HEK293 (cell line): ENCODE data around the gene FASTK.
"Not testable (repeated sequence)": the region's sequence is repeated elsewhere in the genome, so short reads cannot be mapped to it uniquely, and the experiment has no call there.

Experiments
- CTCF ChIA-PET: fragments of 350-600 bp; formaldehyde crosslinking; extraction: SDS; loops from one replicate; lab custom pipeline; 2021; ENCODE audit warnings: antibody characterized with exemption; lab: Yijun Ruan, JAX
- POLR2A ChIA-PET: fragments of 300-600 bp; formaldehyde crosslinking; extraction: SDS; loops from one replicate; lab custom pipeline; 2020; ENCODE audit warnings: antibody characterized with exemption, inconsistent platforms; lab: Yijun Ruan, JAX
- H3K27ac ChIP-seq: fragments of 200-500 bp; sonication (Bioruptor generic); 2 replicates; pipeline ENCODE4 v1.5.1; 2014; ENCODE audit warnings: low read depth, low read length, control low read depth, inconsistent platforms; ENCODE audit errors: extremely low read depth
- H3K36me3 ChIP-seq, 2 experiments: fragments of 200-500 bp in 1 of 2; sonication (Bioruptor generic) in 1 of 2; 1 replicate in 1 of 2; 2 replicates in 1 of 2; pipeline ENCODE4 v1.5.1; 2014 to 2017; ENCODE audit warnings: inconsistent platforms in 2 of 2, low read length in 2 of 2; ENCODE audit not compliant: control insufficient read depth in 2 of 2, insufficient read depth in 1 of 2
- H3K4me1 ChIP-seq: fragments of 200-500 bp; sonication (Bioruptor generic); 2 replicates; pipeline ENCODE4 v1.5.1; 2014; ENCODE audit warnings: mild to moderate bottlenecking, low read length, inconsistent platforms; ENCODE audit not compliant: control insufficient read depth, insufficient read depth
- H3K4me3 ChIP-seq: 2 replicates; pipeline ENCODE4 v1.5.1; 2011; ENCODE audit warnings: low read depth, mild to moderate bottlenecking, control low read depth, low read length, moderate library complexity
- H3K9me3 ChIP-seq: fragments of 200-500 bp; sonication (Bioruptor generic); 2 replicates; pipeline ENCODE4 v1.5.1; 2014; ENCODE audit warnings: low read depth, low read length, inconsistent platforms; ENCODE audit not compliant: control insufficient read depth, insufficient read depth
- KLF17 ChIP-seq: fragments of 450-650 bp; formaldehyde crosslinking; IDR thresholded peaks from 2 replicates; pipeline ENCODE4 v1.5.1; 2016; ENCODE audit warnings: missing biosample characterization, missing genetic modification characterization
- WT1 ChIP-seq: fragments of 450-650 bp; formaldehyde crosslinking; IDR thresholded peaks from 2 replicates; pipeline ENCODE4 v1.5.1; 2016; ENCODE audit warnings: missing biosample characterization, missing genetic modification characterization

FASTK gene

GRCh38 chr7:151026771-151027727 is 53.6 kb downstream of the FASTK start:
- H3K4me3 ChIP-seq, H3K27ac ChIP-seq, H3K9me3 ChIP-seq, H3K4me1 ChIP-seq: not testable (repeated sequence)
- TF ChIP-seq KLF17 (tag by site-specific recombination) (peak; percentile 68), WT1 (tag by site-specific recombination) (peak; percentile 55)
- H3K36me3 ChIP-seq: peaks cover 0 to 10% of the 10 kb centered on the region in 2 experiments; a peak in 1 of 3 replicates
- CTCF ChIA-PET: interaction anchor here (1.0 to 5.6 kb wide), 4 partner anchors 8 to 41 kb away, joined by 5 to 22 read pairs (median 18); no protein-coding TSS in a partner anchor
- POLR2A ChIA-PET: interaction anchor here (0.9 to 2.4 kb wide), 11 partner anchors 9 to 200 kb away, joined by 3 to 26 read pairs (median 8); partner anchors contain the start of genes ABCF2, FASTK and SLC4A2
